ENCODE measurements around the gene UNC80. TPM values are rescaled to one million over a fixed set of nuclear protein-coding genes. Genes with fewer than 3 reads are reported as not detected.

The UNC80 gene, protein sequence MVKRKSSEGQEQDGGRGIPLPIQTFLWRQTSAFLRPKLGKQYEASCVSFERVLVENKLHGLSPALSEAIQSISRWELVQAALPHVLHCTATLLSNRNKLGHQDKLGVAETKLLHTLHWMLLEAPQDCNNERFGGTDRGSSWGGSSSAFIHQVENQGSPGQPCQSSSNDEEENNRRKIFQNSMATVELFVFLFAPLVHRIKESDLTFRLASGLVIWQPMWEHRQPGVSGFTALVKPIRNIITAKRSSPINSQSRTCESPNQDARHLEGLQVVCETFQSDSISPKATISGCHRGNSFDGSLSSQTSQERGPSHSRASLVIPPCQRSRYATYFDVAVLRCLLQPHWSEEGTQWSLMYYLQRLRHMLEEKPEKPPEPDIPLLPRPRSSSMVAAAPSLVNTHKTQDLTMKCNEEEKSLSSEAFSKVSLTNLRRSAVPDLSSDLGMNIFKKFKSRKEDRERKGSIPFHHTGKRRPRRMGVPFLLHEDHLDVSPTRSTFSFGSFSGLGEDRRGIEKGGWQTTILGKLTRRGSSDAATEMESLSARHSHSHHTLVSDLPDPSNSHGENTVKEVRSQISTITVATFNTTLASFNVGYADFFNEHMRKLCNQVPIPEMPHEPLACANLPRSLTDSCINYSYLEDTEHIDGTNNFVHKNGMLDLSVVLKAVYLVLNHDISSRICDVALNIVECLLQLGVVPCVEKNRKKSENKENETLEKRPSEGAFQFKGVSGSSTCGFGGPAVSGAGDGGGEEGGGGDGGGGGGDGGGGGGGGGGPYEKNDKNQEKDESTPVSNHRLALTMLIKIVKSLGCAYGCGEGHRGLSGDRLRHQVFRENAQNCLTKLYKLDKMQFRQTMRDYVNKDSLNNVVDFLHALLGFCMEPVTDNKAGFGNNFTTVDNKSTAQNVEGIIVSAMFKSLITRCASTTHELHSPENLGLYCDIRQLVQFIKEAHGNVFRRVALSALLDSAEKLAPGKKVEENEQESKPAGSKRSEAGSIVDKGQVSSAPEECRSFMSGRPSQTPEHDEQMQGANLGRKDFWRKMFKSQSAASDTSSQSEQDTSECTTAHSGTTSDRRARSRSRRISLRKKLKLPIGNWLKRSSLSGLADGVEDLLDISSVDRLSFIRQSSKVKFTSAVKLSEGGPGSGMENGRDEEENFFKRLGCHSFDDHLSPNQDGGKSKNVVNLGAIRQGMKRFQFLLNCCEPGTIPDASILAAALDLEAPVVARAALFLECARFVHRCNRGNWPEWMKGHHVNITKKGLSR (N-terminal part only)
- not detected in 2 replicates for total RNA-seq

DNA sequence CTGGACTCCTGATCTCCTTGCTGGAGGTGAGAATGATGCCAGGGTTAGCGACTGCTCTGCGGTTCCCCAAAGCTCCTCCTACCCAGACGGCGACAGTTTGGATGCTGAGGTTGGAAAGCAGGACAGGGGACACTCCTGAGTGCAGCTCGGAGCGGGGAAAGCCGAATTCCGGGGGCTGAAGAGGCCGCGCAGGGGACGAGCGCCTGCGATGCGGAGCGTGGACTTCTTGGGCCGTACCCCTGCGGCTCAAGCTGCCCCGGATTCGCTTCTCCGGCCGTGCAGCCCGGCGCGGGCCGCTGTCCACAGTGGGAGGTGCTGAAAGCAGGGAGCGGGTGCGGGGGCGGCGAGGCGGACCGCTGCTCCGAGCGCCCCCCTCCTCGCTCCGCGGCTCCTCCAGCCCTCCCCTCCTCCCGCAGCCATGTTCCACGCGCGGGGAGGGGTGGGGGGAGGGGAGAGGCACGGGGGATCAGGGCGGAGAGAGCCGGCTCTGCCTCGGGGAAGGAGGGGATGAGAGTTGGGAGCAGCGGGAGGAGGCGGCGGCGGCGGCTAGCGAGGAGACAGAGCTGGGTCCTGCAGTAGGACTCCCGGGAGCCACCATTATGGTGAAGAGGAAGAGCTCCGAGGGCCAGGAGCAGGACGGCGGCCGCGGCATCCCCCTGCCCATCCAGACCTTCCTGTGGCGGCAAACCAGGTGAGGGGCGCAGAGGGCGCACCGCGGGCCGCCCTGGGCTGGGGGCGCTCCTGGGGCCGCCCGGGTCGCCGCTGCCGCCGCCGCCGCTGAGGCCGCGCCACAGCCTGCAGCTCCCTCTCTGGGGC is at the start of gene UNC80:
Gene UNC80 (plus strand): TSS at position 359 of the 816 bp plus-strand sequence. CDS start 241 bp downstream, at position 600.

DNA sequence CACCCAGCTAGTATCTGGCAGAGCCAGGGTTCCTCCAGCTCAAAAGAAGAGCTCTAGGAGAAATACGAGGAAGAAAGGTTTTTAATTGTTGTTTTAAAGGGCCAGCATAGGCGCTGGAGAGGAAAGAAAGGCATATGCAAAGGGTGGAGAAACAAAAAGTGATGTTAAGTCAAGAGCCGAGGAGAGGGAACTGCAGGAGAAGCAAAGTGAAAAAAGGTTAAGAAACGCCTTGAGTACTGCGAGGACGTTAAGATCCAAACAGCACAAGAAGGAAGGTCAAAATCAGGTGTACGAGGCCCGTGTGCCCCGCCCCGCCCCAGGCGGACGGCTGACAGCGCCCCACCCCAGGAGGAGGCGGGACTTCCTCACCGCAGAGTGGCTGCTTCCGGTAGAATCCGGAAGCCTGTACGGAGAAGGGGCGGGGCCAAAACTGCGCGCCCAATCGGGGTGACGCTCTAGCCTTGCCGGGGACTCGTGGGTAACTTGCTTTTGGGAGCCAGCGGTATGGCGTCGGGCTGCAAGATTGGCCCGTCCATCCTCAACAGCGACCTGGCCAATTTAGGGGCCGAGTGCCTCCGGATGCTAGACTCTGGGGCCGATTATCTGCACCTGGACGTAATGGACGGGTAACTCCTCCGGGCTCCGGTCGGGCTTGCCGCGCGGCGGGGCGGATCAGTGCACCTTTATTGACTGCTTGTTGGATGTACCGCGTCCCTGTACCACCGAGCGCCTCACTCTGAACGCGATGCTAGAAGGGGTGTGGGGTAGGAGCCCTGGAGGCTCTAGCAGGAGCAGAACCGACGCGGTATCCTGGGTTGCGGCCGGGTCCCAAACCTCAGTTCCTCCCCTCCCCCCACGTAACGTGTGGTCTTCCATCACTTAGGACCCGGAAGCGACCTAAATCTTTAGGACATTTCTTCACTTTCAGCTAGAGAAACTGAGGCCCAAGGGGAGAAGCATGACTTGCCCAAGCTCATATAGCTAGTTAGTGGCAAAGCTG is 230.8 kb downstream of the UNC80 start, which contains the start of gene RPE:
Gene RPE (plus strand): TSS at position 481 of the 1,000 bp plus-strand sequence. CDS start 24 bp downstream, at position 505.

Other genes with a start within 250 kb of the UNC80 start
- 132 and 255 TPM in 2 replicates for gene RPE, start 230.8 kb downstream of the UNC80 start, total RNA-seq

All from epithelial cell of umbilical artery (primary cell).